Measurements from ENCODE around the gene RGR.

Gene RGR

GRCh38 chr10:84302223-84302622 lies 57.4 kb downstream of the RGR start:
- no peak for DNase-seq

GRCh38 chr10:84306751-84307384 lies 62.0 kb downstream of the RGR start:
- no peak for DNase-seq

- DNase-seq: no peak
Measured at GRCh38 chr10:84308021-84308420, 63.2 kb downstream of the RGR start.

GRCh38 chr10:84308481-84309304 lies 63.8 kb downstream of the RGR start:
- DNase-seq: peak; percentile 61 to 71

Data from activated T-cell treated with anti-CD3 and anti-CD28 coated beads, Interleukin-2, amount 50 U/mL, for 48 hours (primary cell).